HepG2 (cell line): ENCODE measurements around the gene GINM1. TPM values are rescaled to one million over a fixed set of nuclear protein-coding genes. Genes with fewer than 3 reads are reported as not detected.

Experiments used
- CENPT ChIP-seq: sonication (generic); formaldehyde crosslinking; IDR thresholded peaks from 2 replicates; pipeline ENCODE4 v1.8.0; 2022; ENCODE audit warnings: low read depth, mild to moderate bottlenecking, moderate library complexity, missing genetic modification reagents
- DBP ChIP-seq: sonication (generic); formaldehyde crosslinking; IDR thresholded peaks from 2 replicates; pipeline ENCODE4 v1.4.0; 2020; ENCODE audit warnings: missing genetic modification reagents; ENCODE audit errors: not compliant biosample characterization
- DRAP1 ChIP-seq: IDR thresholded peaks from 2 replicates; pipeline ENCODE4 v1.6.1; 2016; ENCODE audit warnings: missing genetic modification reagents, missing compliant biosample characterization
- FUBP1 ChIP-seq: sonication (generic); formaldehyde crosslinking; IDR thresholded peaks from 2 replicates; pipeline ENCODE4 v1.5.1; 2020; ENCODE audit warnings: missing genetic modification reagents, mild to moderate bottlenecking, borderline replicate concordance
- JUND ChIP-seq: sonication (generic); formaldehyde crosslinking; IDR thresholded peaks from 2 replicates; pipeline ENCODE4 v1.8.0; 2022; ENCODE audit warnings: mild to moderate bottlenecking, missing genetic modification reagents
- KAT8 ChIP-seq: IDR thresholded peaks from 2 replicates; pipeline ENCODE4 v1.6.1; 2016; ENCODE audit warnings: missing genetic modification reagents, missing compliant biosample characterization
- LBX2 ChIP-seq: sonication (generic); formaldehyde crosslinking; IDR thresholded peaks from 2 replicates; pipeline ENCODE4 v1.5.0; 2020; ENCODE audit warnings: missing genetic modification reagents, mild to moderate bottlenecking, borderline replicate concordance
- MXI1 ChIP-seq: IDR thresholded peaks from 3 replicates; pipeline ENCODE4 v1.6.1; 2012; ENCODE audit warnings: low read depth, low read length, inconsistent platforms, borderline replicate concordance
- PHF20 ChIP-seq: sonication (generic); formaldehyde crosslinking; IDR thresholded peaks from 2 replicates; pipeline ENCODE4 v1.5.0; 2020; ENCODE audit warnings: mild to moderate bottlenecking, missing genetic modification reagents
- POLR2AphosphoS2 ChIP-seq: IDR thresholded peaks from 2 replicates; pipeline ENCODE4 v1.6.1; 2011; ENCODE audit warnings: low read depth, low read length, improper control_type of control experiment
- RBAK ChIP-seq: sonication (generic); formaldehyde crosslinking; IDR thresholded peaks from 2 replicates; pipeline ENCODE4 v1.5.1; 2020; ENCODE audit warnings: mild to moderate bottlenecking, missing genetic modification reagents
- SATB2 ChIP-seq: sonication (generic); formaldehyde crosslinking; IDR thresholded peaks from 2 replicates; pipeline ENCODE4 v1.5.0; 2020; ENCODE audit warnings: missing genetic modification reagents
- TOE1 ChIP-seq: sonication (generic); formaldehyde crosslinking; IDR thresholded peaks from 2 replicates; pipeline ENCODE4 v1.4.0; 2020; ENCODE audit warnings: mild to moderate bottlenecking, missing genetic modification reagents
- U2AF1 ChIP-seq: fragments of 200-400 bp; formaldehyde crosslinking; optimal IDR thresholded peaks from 2 replicates; pipeline ENCODE3; 2017; ENCODE audit warnings: mild to moderate bottlenecking, low read depth, low read length
- ZBTB14 ChIP-seq: sonication (generic); formaldehyde crosslinking; IDR thresholded peaks from 2 replicates; pipeline ENCODE4 v1.4.0; 2020; ENCODE audit warnings: missing genetic modification reagents
- ZNF160 ChIP-seq: sonication (generic); formaldehyde crosslinking; IDR thresholded peaks from 2 replicates; pipeline ENCODE4 v1.8.0; 2022; ENCODE audit warnings: mild to moderate bottlenecking, inconsistent platforms, missing genetic modification reagents
- ZNF17 ChIP-seq: sonication (generic); formaldehyde crosslinking; IDR thresholded peaks from 2 replicates; pipeline ENCODE4 v1.5.0; 2020; ENCODE audit warnings: mild to moderate bottlenecking, missing genetic modification reagents
- ZNF350 ChIP-seq: sonication (generic); formaldehyde crosslinking; IDR thresholded peaks from 2 replicates; pipeline ENCODE4 v1.4.0; 2020; ENCODE audit warnings: mild to moderate bottlenecking, low read depth, missing genetic modification reagents, borderline replicate concordance
- ZNF367 ChIP-seq: sonication (generic); formaldehyde crosslinking; IDR thresholded peaks from 2 replicates; pipeline ENCODE4 v1.4.0; 2020; ENCODE audit warnings: missing genetic modification reagents, borderline replicate concordance
- ZNF549 ChIP-seq: sonication (generic); formaldehyde crosslinking; IDR thresholded peaks from 2 replicates; pipeline ENCODE4 v1.5.0; 2020; ENCODE audit warnings: missing genetic modification reagents
- ZNF710 ChIP-seq: sonication (generic); formaldehyde crosslinking; IDR thresholded peaks from 2 replicates; pipeline ENCODE4 v1.5.0; 2020; ENCODE audit warnings: mild to moderate bottlenecking, missing genetic modification reagents, borderline replicate concordance
- ZNF780A ChIP-seq: sonication (generic); formaldehyde crosslinking; IDR thresholded peaks from 2 replicates; pipeline ENCODE4 v1.8.0; 2022; ENCODE audit warnings: mild to moderate bottlenecking, missing genetic modification reagents, moderate library complexity
- ZZZ3 ChIP-seq: sonication (generic); formaldehyde crosslinking; IDR thresholded peaks from 2 replicates; pipeline ENCODE4 v1.4.0; 2020; ENCODE audit warnings: missing genetic modification reagents, mild to moderate bottlenecking, borderline replicate concordance
- polyA plus RNA-seq, 8 experiments: library from polyadenylated mRNA; depleted of rRNA in 3 of 8; stranded (reverse) in 7 of 8; unstranded in 1 of 8; fragments of >200 nt; fragmentation: Illumina TruSeq in 4 of 8; extraction: Trizol in 4 of 8; gene quantifications; 2 replicates each; pipeline versions ENCODE4 v1.2.1 to v1.2.3, GENCODE V29; 2011 to 2016; ENCODE audit warnings: low read depth in 4 of 8, missing spikeins in 1 of 8, mixed read lengths in 1 of 8; ENCODE audit not compliant: insufficient read depth in 1 of 8
- total RNA-seq, 5 experiments: library from RNA; depleted of rRNA; stranded (reverse); fragments of >200 nt; fragmentation: Illumina TruSeq; extraction: Trizol; gene quantifications; 2 replicates each; pipeline ENCODE4 v1.2.3, GENCODE V29; 2016; ENCODE audit warnings: low read depth in 1 of 5

Gene GINM1
- total and polyA plus RNA-seq, 2 of the 13 experiments (the other 11 are each of a cell fraction or from before 2014, with no cell fraction given), result 19.4 to 27.5 TPM

- TF ChIP-seq LBX2, result peak; percentile 70; the same call in 1 of the 2 replicates
- peak; percentile 93 for TF ChIP-seq U2AF1
- no peak for TF ChIP-seq RBAK (CRISPR knock-in tag)
- peak; percentile 100 for TF ChIP-seq KAT8 (CRISPR knock-in tag)
- TF ChIP-seq ZNF160 (CRISPR knock-in tag), result no peak
- TF ChIP-seq ZNF367 (CRISPR knock-in tag), result no peak; the same call in 1 of the 2 replicates
- TF ChIP-seq FUBP1 (CRISPR knock-in tag), result peak; percentile 95; the same call in 1 of the 2 replicates
- TF ChIP-seq ZNF780A, result no peak
- peak; percentile 99 for TF ChIP-seq PHF20 (CRISPR knock-in tag)
- TF ChIP-seq POLR2AphosphoS2, result no peak
- 0 out of 2 replicates have a peak, but pooled peaks have one; percentile 61 for TF ChIP-seq SATB2 (CRISPR knock-in tag)
- peak; percentile 83 for TF ChIP-seq DRAP1 (CRISPR knock-in tag)
- no peak for TF ChIP-seq DBP
- peak; percentile 97; the same call in 2 of the 3 replicates for TF ChIP-seq MXI1
- no peak for TF ChIP-seq ZNF549 (CRISPR knock-in tag)
- peak; percentile 98 for TF ChIP-seq ZNF350
- peak; percentile 42; the same call in 1 of the 2 replicates for TF ChIP-seq ZBTB14 (CRISPR knock-in tag)
- peak; percentile 95; the same call in 1 of the 2 replicates for TF ChIP-seq ZZZ3 (CRISPR knock-in tag)
- peak; percentile 28; the same call in 1 of the 2 replicates for TF ChIP-seq JUND (CRISPR knock-in tag)
- TF ChIP-seq ZNF17 (CRISPR knock-in tag), result no peak
- peak; percentile 75; the same call in 1 of the 2 replicates for TF ChIP-seq ZNF710 (CRISPR knock-in tag)
- peak; percentile 44; the same call in 1 of the 2 replicates for TF ChIP-seq CENPT (CRISPR knock-in tag)
- peak; percentile 86; the same call in 1 of the 2 replicates for TF ChIP-seq TOE1
Measured at GRCh38 chr6:149545754-149546471, 20.3 kb upstream of the GINM1 start, which contains the start of gene PPIL4 (continued).
